ENCODE results near the gene C11orf97. TPM values are rescaled to one million over a fixed set of nuclear protein-coding genes. Genes with fewer than 3 reads are reported as not detected.

C11orf97 gene
- total RNA-seq, 1 experiment from 2014 or later = not detected

Other genes with a start within 250 kb of the C11orf97 start
- gene IZUMO1R, start 207.9 kb upstream of the C11orf97 start, total RNA-seq (2014; rRNA removed; shearing (Covaris generic)) = not detected in 2 replicates
- 0.26 and 0.38 TPM in 2 replicates for gene GPR83, start 111.0 kb upstream of the C11orf97 start, total RNA-seq (2014; rRNA removed; shearing (Covaris generic))
- gene MRE11, start 18.6 kb upstream of the C11orf97 start, total RNA-seq (2014; rRNA removed; shearing (Covaris generic)) = 14.8 and 18.5 TPM in 2 replicates
- gene ANKRD49, start 18.5 kb upstream of the C11orf97 start, total RNA-seq (2014; rRNA removed; shearing (Covaris generic)) = 10.0 and 18.2 TPM in 2 replicates
- 7.5 and 8.6 TPM in 2 replicates for gene FUT4, start 31.5 kb downstream of the C11orf97 start, total RNA-seq (2014; rRNA removed; shearing (Covaris generic))
- 1.1 and 1.2 TPM in 2 replicates for gene PIWIL4, start 54.9 kb downstream of the C11orf97 start, total RNA-seq (2014; rRNA removed; shearing (Covaris generic))

Data from H7 (cell line).